HepG2 (cell line): ENCODE measurements around the gene AADACL4. TPM values are rescaled to one million over a fixed set of nuclear protein-coding genes. Genes with fewer than 3 reads are reported as not detected.

Experiments used
- ATAC-seq: fragments of 200-7000 bp; cut with Tn5 transposase; 3 replicates; pipeline ENCODE4 v1.9.1; 2020; ENCODE audit warnings: mild to moderate bottlenecking, moderate library complexity
- BruUV-seq: library from RNA; stranded (reverse); fragments of 400-500 nt; replicated peaks from 2 replicates; lab custom pipeline; 2021; lab: Mats Ljungman, UMichigan
- CTCF ChIA-PET: fragments of 300-600 bp; formaldehyde crosslinking; extraction: SDS; loops from one replicate; lab custom pipeline; 2021; ENCODE audit warnings: low total read pairs, inconsistent platforms, low intra/inter-chr PET ratio; lab: Yijun Ruan, JAX
- POLR2A ChIA-PET: fragments of 350-600 bp; sonication (Branson Sonifier 250); formaldehyde crosslinking; loops from one replicate; lab custom pipeline; 2020; ENCODE audit warnings: antibody characterized with exemption, inconsistent platforms; lab: Yijun Ruan, JAX
- DNase-seq: peaks from one replicate; pipeline ENCODE4 v3.0.0-alpha.2; 2015; ENCODE audit warnings: low spot score
- FAIRE-seq: peaks from 3 replicates; lab custom pipeline; 2011; peaks lifted over from hg19 to GRCh38; lab: Jason Lieb, UNC
- H2AFZ ChIP-seq: one replicate; pipeline ENCODE4 v1.6.1; 2011; ENCODE audit warnings: low read length, inconsistent platforms
- H3K27ac ChIP-seq: fragments of 300-600 bp; 3 replicates; pipeline ENCODE4 v1.8.0; 2011; ENCODE audit warnings: mixed run types, mild to moderate bottlenecking, mixed read lengths, low read length, inconsistent platforms; ENCODE audit not compliant: insufficient read depth; ENCODE audit errors: extremely low read length
- H3K27me3 ChIP-seq, 2 experiments: fragments of 200-600 bp in 1 of 2; 2 replicates in 1 of 2; 3 replicates in 1 of 2; pipeline versions ENCODE4 v1.6.0 to v1.8.0; 2011; ENCODE audit warnings: low read length in 2 of 2, mild to moderate bottlenecking in 2 of 2, moderate library complexity in 2 of 2, inconsistent platforms in 1 of 2; ENCODE audit not compliant: insufficient read depth in 2 of 2, control insufficient read depth in 1 of 2
- H3K36me3 ChIP-seq, 2 experiments: fragments of 200-600 bp in 1 of 2; replicated peaks in 1 of 2; 2 replicates in 1 of 2; 3 replicates in 1 of 2; pipeline versions ENCODE4 v1.5.1 to v1.8.0; 2011; ENCODE audit warnings: low read length in 2 of 2, inconsistent platforms in 1 of 2; ENCODE audit not compliant: insufficient read depth in 2 of 2, control insufficient read depth in 1 of 2
- H3K4me1 ChIP-seq: 2 replicates; pipeline ENCODE4 v1.5.1; 2012; ENCODE audit warnings: low read length, inconsistent platforms; ENCODE audit not compliant: insufficient read depth
- H3K4me2 ChIP-seq: 2 replicates; pipeline ENCODE4 v1.6.0; 2011; ENCODE audit warnings: low read depth, low read length, inconsistent platforms
- H3K4me3 ChIP-seq, 3 experiments: fragments of 200-600 bp in 1 of 3; sonication (generic), shearing (Covaris generic) in 1 of 3; replicated peaks in 1 of 3; 2 replicates each; pipeline ENCODE4 v1.5.1; 2011 to 2016; ENCODE audit warnings: low read length in 3 of 3, inconsistent platforms in 2 of 3, low read depth in 2 of 3, mild to moderate bottlenecking in 2 of 3, control low read depth in 1 of 3, mixed read lengths in 1 of 3; ENCODE audit not compliant: insufficient read depth in 1 of 3
- H3K79me2 ChIP-seq: one replicate; pipeline ENCODE4 v1.6.1; 2011; ENCODE audit warnings: low read length, inconsistent platforms; ENCODE audit not compliant: insufficient read depth
- H3K9ac ChIP-seq: 2 replicates; pipeline ENCODE4 v1.6.0; 2011; ENCODE audit warnings: mild to moderate bottlenecking, low read depth, low read length, inconsistent platforms; ENCODE audit not compliant: insufficient read depth
- H3K9me3 ChIP-seq: 2 replicates; pipeline ENCODE4 v1.5.1; 2012; ENCODE audit warnings: mild to moderate bottlenecking, low read length
- H4K20me1 ChIP-seq: 2 replicates; pipeline ENCODE4 v1.6.0; 2011; ENCODE audit warnings: inconsistent platforms, mild to moderate bottlenecking, low read length, moderate library complexity; ENCODE audit not compliant: insufficient read depth
- AGO1 ChIP-seq: fragments of 200-400 bp; formaldehyde crosslinking; IDR thresholded peaks from 2 replicates; pipeline ENCODE4 v1.6.1; 2017; ENCODE audit warnings: mild to moderate bottlenecking, low read depth, low read length, moderate library complexity; ENCODE audit not compliant: poor library complexity, severe bottlenecking
- AGO2 ChIP-seq: fragments of 200-400 bp; formaldehyde crosslinking; optimal IDR thresholded peaks from 2 replicates; pipeline ENCODE3; 2017; ENCODE audit warnings: mild to moderate bottlenecking, low read depth, low read length, moderate library complexity
- ARID3A ChIP-seq: IDR thresholded peaks from 2 replicates; pipeline ENCODE4 v1.6.1; 2012; ENCODE audit warnings: low read depth, low read length, improper control_type of control experiment
- GATAD1 ChIP-seq: IDR thresholded peaks from 2 replicates; pipeline ENCODE4 v1.6.1; 2016; ENCODE audit warnings: missing genetic modification reagents, missing compliant biosample characterization
- NCOA1 ChIP-seq: sonication (generic); formaldehyde crosslinking; IDR thresholded peaks from 2 replicates; pipeline ENCODE4 v1.9.0; 2021; ENCODE audit warnings: missing genetic modification reagents
- POLR2A ChIP-seq, 2 experiments: IDR thresholded peaks; 2 replicates each; pipeline ENCODE4 v1.6.1; 2011; ENCODE audit warnings: low read depth in 2 of 2, low read length in 2 of 2, mild to moderate bottlenecking in 1 of 2, moderate library complexity in 1 of 2; ENCODE audit not compliant: insufficient read depth in 1 of 2
- POLR2G ChIP-seq: fragments of 200-400 bp; formaldehyde crosslinking; IDR thresholded peaks from 2 replicates; pipeline ENCODE4 v1.6.1; 2018; ENCODE audit warnings: mild to moderate bottlenecking, low read depth, low read length, moderate library complexity
- RBFOX2 ChIP-seq: fragments of 200-400 bp; formaldehyde crosslinking; IDR thresholded peaks from 2 replicates; pipeline ENCODE4 v1.6.1; 2017; ENCODE audit warnings: low read depth, mild to moderate bottlenecking, low read length
- RBM22 ChIP-seq: fragments of 200-400 bp; formaldehyde crosslinking; optimal IDR thresholded peaks from 2 replicates; pipeline ENCODE3; 2017; ENCODE audit warnings: mild to moderate bottlenecking, low read length, moderate library complexity
- SAP130 ChIP-seq: IDR thresholded peaks from 2 replicates; pipeline ENCODE4 v1.6.1; 2016; ENCODE audit warnings: low read depth
- ZNF556 ChIP-seq: sonication (generic); formaldehyde crosslinking; IDR thresholded peaks from 2 replicates; pipeline ENCODE4 v1.4.0; 2020; ENCODE audit warnings: mild to moderate bottlenecking, missing genetic modification reagents, borderline replicate concordance
- ZNF605 ChIP-seq: sonication (generic); formaldehyde crosslinking; IDR thresholded peaks from 2 replicates; pipeline ENCODE4 v1.8.0; 2022; ENCODE audit warnings: mild to moderate bottlenecking, missing genetic modification reagents
- ZNF619 ChIP-seq: sonication (generic); formaldehyde crosslinking; IDR thresholded peaks from 2 replicates; pipeline ENCODE4 v1.4.0; 2020; ENCODE audit warnings: mild to moderate bottlenecking, missing genetic modification reagents
- ZNF770 ChIP-seq: sonication (generic); formaldehyde crosslinking; IDR thresholded peaks from 2 replicates; pipeline ENCODE4 v1.5.0; 2020; ENCODE audit warnings: mild to moderate bottlenecking, missing genetic modification reagents
- ZNF816 ChIP-seq: sonication (generic); formaldehyde crosslinking; IDR thresholded peaks from 2 replicates; pipeline ENCODE4 v1.8.0; 2022; ENCODE audit warnings: missing genetic modification reagents, mild to moderate bottlenecking, borderline replicate concordance
- WGBS: methylation state at CpG from one replicate; pipeline ENCODE4 v1.1.6; 2017; ENCODE audit warnings: low lambda C conversion rate; 5-methylcytosine and 5-hydroxymethylcytosine counted together
- in situ Hi-C: cut with HindIII; loops from 2 replicates; pipeline ENCODE4 v1.10.0; 2017; ENCODE audit warnings: low pct_unique_long_range_greater_than_20kb; ENCODE audit not compliant: extremely low pct_ligation_motif_present
- intact Hi-C: fragments of 100-400 bp; cut with micrococcal nuclease; formaldehyde crosslinking; loops from one replicate; pipeline ENCODE4 v1.10.0; 2022; ENCODE audit not compliant: unreplicated experiment
- polyA plus RNA-seq, 8 experiments: library from polyadenylated mRNA; depleted of rRNA in 3 of 8; stranded (reverse) in 7 of 8; unstranded in 1 of 8; fragments of >200 nt; fragmentation: Illumina TruSeq in 4 of 8; extraction: Trizol in 4 of 8; gene quantifications; 2 replicates each; pipeline versions ENCODE4 v1.2.1 to v1.2.3, GENCODE V29; 2011 to 2016; ENCODE audit warnings: low read depth in 4 of 8, missing spikeins in 1 of 8, mixed read lengths in 1 of 8; ENCODE audit not compliant: insufficient read depth in 1 of 8
- total RNA-seq, 5 experiments: library from RNA; depleted of rRNA; stranded (reverse); fragments of >200 nt; fragmentation: Illumina TruSeq; extraction: Trizol; gene quantifications; 2 replicates each; pipeline ENCODE4 v1.2.3, GENCODE V29; 2016; ENCODE audit warnings: low read depth in 1 of 5

The AADACL4 gene
- total and polyA plus RNA-seq, 2 of the 13 experiments (the other 11 are each of a cell fraction or from before 2014, with no cell fraction given) = not detected

DNA sequence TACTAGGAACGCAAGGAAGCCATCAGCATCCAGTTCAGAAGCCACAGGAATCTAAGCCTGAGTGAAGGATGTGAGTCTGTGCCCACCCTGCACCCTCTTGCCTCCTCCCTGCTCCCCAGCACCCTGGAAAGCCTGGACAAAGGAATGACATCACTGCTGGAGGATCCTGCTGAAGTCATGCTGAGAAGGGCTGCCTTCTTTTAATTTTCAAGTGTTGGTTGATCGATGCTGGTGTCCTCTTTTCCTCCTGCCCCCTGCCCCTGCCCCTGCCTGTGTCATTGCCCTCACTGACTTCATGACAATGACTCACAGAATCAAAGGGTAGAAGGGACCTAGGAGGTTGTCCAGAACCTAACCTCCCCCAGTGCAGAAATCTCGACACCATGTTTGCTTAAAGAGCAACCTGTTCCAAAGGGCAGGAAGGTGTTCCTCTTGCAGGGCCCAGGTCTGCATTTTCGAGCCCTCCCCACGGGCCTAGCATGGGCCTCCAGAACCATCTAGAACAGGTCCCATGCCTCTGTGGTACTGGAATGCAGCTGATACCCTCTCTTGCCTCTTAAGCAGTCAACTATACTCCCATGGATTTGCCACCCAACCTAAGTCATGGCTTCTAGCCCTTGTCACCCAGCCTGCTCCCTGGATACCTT lies 35.5 kb upstream of the AADACL4 start (continued):
- no peak for TF ChIP-seq GATAD1 (CRISPR knock-in tag)

GRCh38 chr1:12609469-12610003 lies 34.3 kb upstream of the AADACL4 start:
- no peak for TF ChIP-seq NCOA1 (CRISPR knock-in tag)
- peak; percentile 48 for TF ChIP-seq POLR2G
- peak; percentile 92 for TF ChIP-seq RBM22
- peak; percentile 92 for TF ChIP-seq AGO2
- TF ChIP-seq ZNF619 (CRISPR knock-in tag) = 0 out of 2 replicates have a peak, but pooled peaks have one; percentile 36
- TF ChIP-seq ZNF556 = no peak
- no peak for TF ChIP-seq ZNF770
- 0 out of 2 replicates have a peak, but pooled peaks have one; percentile 44 for TF ChIP-seq ZNF816
- TF ChIP-seq ZNF605 (CRISPR knock-in tag) = 0 out of 2 replicates have a peak, but pooled peaks have one; percentile 19
- peak in 1 of 2 experiments; percentile 72; a peak in 2 of 4 replicates for TF ChIP-seq POLR2A (IDR thresholded peaks at IDR 0.05; ENCODE audit: insufficient read depth in 1 of 2, low read depth in 2 of 2, low read length in 2 of 2)
- TF ChIP-seq RBFOX2 = 0 out of 2 replicates have a peak, but pooled peaks have one; percentile 49
- no peak for TF ChIP-seq SAP130
- TF ChIP-seq ARID3A = no peak
- TF ChIP-seq AGO1 = peak; percentile 87
- BruUV-seq = no TSS peak
- H3K27ac ChIP-seq = peak overlapping the region; percentile 43
- H4K20me1 ChIP-seq = peaks cover 76% of the 10 kb centered on the region
- CTCF ChIA-PET = no interaction called here
- POLR2A ChIA-PET = interaction anchor here (1.5 to 17.4 kb wide), 2 partner anchors 8 to 80 kb away, joined by 4 to 357 read pairs; partner anchors contain the start of gene DHRS3
- peaks cover 70% of the 10 kb centered on the region for H3K79me2 ChIP-seq
- no peak overlapping the region for H3K4me3 ChIP-seq
- in situ Hi-C loops (no loop called here), intact Hi-C loops (no loop called here)
- ATAC-seq (peak; percentile 12), FAIRE-seq (no peak), DNase-seq (no peak)
- no peaks in the 10 kb centered on the region for H3K27me3 ChIP-seq
- H3K4me2 ChIP-seq = peak overlapping the region; percentile 38
- no peaks in the 10 kb centered on the region for H3K9me3 ChIP-seq
- H2AFZ ChIP-seq = no peak overlapping the region
- WGBS = 78% methylated on average over 5 of the region's 5 CpGs
- H3K9ac ChIP-seq = no peak overlapping the region
- H3K36me3 ChIP-seq = peaks cover 11 to 51% of the 10 kb centered on the region in 2 experiments
- H3K4me1 ChIP-seq = peaks cover 94% of the 10 kb centered on the region
